Measurements from ENCODE around the gene JMJD8.
A peak's percentile ranks its signal among the peaks of the same experiment; 100 is the strongest.
"Not testable (repeated sequence)": the region's sequence is repeated elsewhere in the genome, so short reads cannot be mapped to it uniquely, and the experiment has no call there.

Gene JMJD8

DNA sequence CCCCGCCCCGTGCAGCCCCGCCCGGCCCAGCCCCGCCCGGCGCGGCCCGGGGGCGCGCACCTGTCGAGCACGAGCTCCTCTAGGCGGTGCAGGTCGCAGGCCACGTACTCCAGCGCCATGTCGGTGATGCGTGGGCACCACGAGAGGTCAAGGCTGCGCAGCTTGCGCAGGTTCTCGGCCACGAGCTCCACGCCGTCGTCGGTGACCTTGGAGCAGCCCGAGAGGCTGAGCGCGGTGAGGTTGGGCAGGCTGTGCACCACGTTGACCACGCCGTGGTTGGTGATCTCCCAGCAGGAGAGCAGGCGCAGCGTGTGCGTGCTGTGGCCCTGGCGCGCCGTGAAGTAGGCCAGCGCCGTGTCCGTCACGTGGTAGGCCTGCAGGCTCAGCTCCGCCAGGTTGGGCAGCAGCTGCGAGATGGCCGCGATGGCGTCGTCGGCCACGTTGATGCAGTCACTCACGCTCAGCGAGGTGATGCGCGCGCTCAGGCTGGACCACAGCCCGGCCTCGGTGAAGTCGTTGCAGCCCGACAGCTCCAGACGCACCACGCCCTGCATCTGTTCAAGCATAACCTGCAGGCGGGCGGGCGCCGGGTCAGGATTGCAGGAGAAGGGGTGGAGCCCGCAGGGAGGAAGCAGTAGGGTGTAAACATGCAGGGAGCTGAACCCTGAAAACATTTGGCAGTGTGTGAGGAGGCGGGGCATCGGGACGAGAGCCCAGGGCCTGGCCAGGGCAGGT, 11.4 kb upstream of the JMJD8 start:
- Histone ChIP-seq H3K4me1 (ENCODE audit: control insufficient read depth, insufficient read depth, low read length) (peaks cover 20% of the 10 kb centered on the region), H3K9ac (ENCODE audit: low read length in 2 of 2) (no peak overlapping the region), H3K9me3 (ENCODE audit: control insufficient read depth in 2 of 2, low read length in 2 of 2) (no peaks in the 10 kb centered on the region), H3K27me3 (ENCODE audit: control insufficient read depth in 1 of 2, insufficient read depth in 2 of 2, low read length in 2 of 2) (peaks cover 30 to 53% of the 10 kb centered on the region in 2 donors), H3K36me3 (ENCODE audit: control insufficient read depth in 2 of 2, insufficient read depth in 2 of 2, low read length in 2 of 2) (no peaks in the 10 kb centered on the region), H3K27ac (ENCODE audit: low read length) (no peak overlapping the region), H3K4me3 (ENCODE audit: low read length in 2 of 2) (peak overlapping the region in 1 of 2 donors; percentile 49)

DNA sequence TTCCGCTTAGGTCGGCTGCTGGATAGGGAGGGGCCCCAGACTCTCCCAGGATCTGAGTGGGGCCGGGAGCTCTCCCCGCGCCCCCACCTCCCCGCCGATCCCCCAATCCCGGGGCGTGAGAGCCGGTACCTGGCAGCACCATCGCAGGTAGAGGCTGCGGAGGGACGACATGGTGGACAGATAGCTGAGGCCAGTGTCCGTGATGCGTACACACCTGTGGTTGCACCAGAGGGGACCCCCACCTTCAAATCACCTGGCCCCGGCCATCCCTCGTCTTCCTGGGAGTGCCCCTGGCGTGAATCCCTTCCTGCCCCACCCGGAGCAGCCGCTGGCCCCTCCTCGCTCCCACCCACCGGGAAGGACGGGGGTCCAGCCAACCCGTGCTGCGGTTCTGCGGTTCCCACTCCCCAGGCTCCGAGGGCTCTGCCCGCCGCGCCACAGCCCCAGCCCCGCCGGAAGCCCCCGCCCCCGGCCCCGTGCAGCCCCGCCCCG, 10.8 kb upstream of the JMJD8 start:
- no peak overlapping the region for H3K9ac ChIP-seq (ENCODE audit: low read length in 2 of 2)
- no peak overlapping the region for H3K27ac ChIP-seq (ENCODE audit: low read length)
- no peaks in the 10 kb centered on the region for H3K9me3 ChIP-seq (ENCODE audit: control insufficient read depth in 2 of 2, low read length in 2 of 2)
- H3K27me3 ChIP-seq (ENCODE audit: control insufficient read depth in 1 of 2, insufficient read depth in 2 of 2, low read length in 2 of 2) = peaks cover 28 to 47% of the 10 kb centered on the region in 2 donors
- H3K4me3 ChIP-seq (ENCODE audit: low read length in 2 of 2) = no peak overlapping the region
- H3K4me1 ChIP-seq (ENCODE audit: control insufficient read depth, insufficient read depth, low read length) = peaks cover 20% of the 10 kb centered on the region
- H3K36me3 ChIP-seq (ENCODE audit: control insufficient read depth in 2 of 2, insufficient read depth in 2 of 2, low read length in 2 of 2) = no peaks in the 10 kb centered on the region

DNA sequence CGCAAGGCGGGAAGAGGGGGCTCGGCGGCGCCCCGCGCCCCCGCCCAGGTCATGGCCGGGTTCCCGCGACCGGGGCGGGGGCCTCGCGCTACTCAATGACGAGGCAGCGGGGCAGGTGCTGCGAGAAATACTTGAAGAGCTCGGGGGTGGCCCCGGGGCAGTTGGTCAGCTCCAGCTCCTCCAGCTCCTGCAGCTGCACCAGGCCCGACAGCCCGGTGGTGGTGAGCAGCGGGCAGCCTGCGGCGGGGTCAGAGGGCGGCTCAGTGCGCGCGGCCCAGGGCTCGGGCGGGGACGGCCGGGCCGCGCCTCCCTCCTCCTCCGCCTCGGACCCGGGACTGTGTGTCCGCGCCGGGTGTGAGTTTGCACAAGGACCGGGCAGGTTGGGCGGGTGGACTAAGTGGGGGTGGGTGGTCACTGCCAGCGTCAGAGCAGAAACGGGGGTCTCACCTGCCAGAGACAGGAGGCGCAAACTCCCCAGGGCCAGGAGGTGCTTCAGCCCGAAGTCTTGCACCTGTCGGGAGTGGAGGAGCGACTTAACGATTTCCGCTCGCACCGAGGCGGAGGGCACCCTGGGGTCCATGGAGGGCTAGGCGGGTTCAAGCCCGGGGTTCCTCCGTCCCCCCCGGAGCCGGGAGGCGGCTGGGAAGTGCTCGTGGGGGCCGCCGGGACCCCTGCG, 10.2 kb upstream of the JMJD8 start:
- Histone ChIP-seq H3K9ac (ENCODE audit: low read length in 2 of 2) (no peak overlapping the region), H3K27me3 (ENCODE audit: control insufficient read depth in 1 of 2, insufficient read depth in 2 of 2, low read length in 2 of 2) (peaks cover 26 to 42% of the 10 kb centered on the region in 2 donors), H3K9me3 (ENCODE audit: control insufficient read depth in 2 of 2, low read length in 2 of 2) (no peaks in the 10 kb centered on the region), H3K27ac (ENCODE audit: low read length) (no peak overlapping the region), H3K36me3 (ENCODE audit: control insufficient read depth in 2 of 2, insufficient read depth in 2 of 2, low read length in 2 of 2) (no peaks in the 10 kb centered on the region), H3K4me3 (ENCODE audit: low read length in 2 of 2) (no peak overlapping the region), H3K4me1 (ENCODE audit: control insufficient read depth, insufficient read depth, low read length) (peaks cover 26% of the 10 kb centered on the region)

DNA sequence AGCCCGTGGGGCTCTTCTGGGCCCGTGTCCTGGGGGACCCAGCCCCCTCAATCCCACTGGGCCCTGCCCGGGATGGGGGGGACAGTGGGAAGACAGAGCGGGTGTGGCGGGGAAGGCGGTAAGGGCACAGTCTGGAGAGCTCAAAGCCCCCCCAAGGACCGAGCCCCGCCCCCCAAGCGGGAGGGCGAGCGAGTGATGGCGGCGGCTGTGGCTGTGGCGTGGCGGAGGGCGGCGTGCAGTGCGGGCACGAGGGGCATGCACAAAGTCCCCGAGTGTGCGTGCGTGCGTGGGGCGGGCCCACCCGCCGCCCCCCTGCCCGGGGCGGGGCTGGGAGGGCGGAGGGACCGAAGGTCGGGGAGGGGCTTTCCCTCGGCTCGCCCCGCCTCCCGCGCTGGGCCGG, 9.6 kb upstream of the JMJD8 start:
- no peak overlapping the region for H3K9ac ChIP-seq (ENCODE audit: low read length in 2 of 2)

DNA sequence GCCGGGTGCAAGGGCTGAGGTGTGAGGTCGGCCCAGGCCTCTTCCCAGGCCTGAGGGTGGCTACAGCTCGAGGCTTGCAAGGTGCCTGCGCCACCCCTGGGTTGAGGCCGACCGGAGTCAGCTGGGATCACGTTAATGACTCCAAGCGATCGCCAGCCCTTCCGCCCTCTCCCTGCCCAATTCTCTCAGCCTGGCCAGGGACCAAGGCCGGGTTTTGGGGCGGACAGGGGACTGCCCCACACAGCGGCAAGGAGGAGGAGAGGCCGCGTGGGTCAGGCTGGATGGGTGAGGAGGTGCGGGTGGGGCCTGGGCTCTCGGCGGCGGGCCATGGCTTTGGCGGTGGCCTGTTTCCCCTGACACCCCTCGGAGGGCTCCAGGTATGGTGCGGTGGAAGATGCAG, 9.2 kb upstream of the JMJD8 start:
- no peaks in the 10 kb centered on the region for H3K36me3 ChIP-seq (ENCODE audit: control insufficient read depth in 2 of 2, insufficient read depth in 2 of 2, low read length in 2 of 2)
- H3K9me3 ChIP-seq (ENCODE audit: control insufficient read depth in 2 of 2, low read length in 2 of 2) = no peaks in the 10 kb centered on the region
- H3K4me1 ChIP-seq (ENCODE audit: control insufficient read depth, insufficient read depth, low read length) = peaks cover 34% of the 10 kb centered on the region
- H3K4me3 ChIP-seq (ENCODE audit: low read length in 2 of 2) = no peak overlapping the region
- H3K27ac ChIP-seq (ENCODE audit: low read length) = no peak overlapping the region
- H3K9ac ChIP-seq (ENCODE audit: low read length in 2 of 2) = no peak overlapping the region
- peaks cover 22 to 38% of the 10 kb centered on the region in 2 donors for H3K27me3 ChIP-seq (ENCODE audit: control insufficient read depth in 1 of 2, insufficient read depth in 2 of 2, low read length in 2 of 2)

More for the DNA sequence above, 9.6 kb upstream of the JMJD8 start:
- Histone ChIP-seq H3K4me1 (ENCODE audit: control insufficient read depth, insufficient read depth, low read length) (peaks cover 31% of the 10 kb centered on the region), H3K9me3 (ENCODE audit: control insufficient read depth in 2 of 2, low read length in 2 of 2) (no peaks in the 10 kb centered on the region), H3K27ac (ENCODE audit: low read length) (no peak overlapping the region), H3K36me3 (ENCODE audit: control insufficient read depth in 2 of 2, insufficient read depth in 2 of 2, low read length in 2 of 2) (no peaks in the 10 kb centered on the region), H3K27me3 (ENCODE audit: control insufficient read depth in 1 of 2, insufficient read depth in 2 of 2, low read length in 2 of 2) (peaks cover 22 to 38% of the 10 kb centered on the region in 2 donors), H3K4me3 (ENCODE audit: low read length in 2 of 2) (no peak overlapping the region)

DNA sequence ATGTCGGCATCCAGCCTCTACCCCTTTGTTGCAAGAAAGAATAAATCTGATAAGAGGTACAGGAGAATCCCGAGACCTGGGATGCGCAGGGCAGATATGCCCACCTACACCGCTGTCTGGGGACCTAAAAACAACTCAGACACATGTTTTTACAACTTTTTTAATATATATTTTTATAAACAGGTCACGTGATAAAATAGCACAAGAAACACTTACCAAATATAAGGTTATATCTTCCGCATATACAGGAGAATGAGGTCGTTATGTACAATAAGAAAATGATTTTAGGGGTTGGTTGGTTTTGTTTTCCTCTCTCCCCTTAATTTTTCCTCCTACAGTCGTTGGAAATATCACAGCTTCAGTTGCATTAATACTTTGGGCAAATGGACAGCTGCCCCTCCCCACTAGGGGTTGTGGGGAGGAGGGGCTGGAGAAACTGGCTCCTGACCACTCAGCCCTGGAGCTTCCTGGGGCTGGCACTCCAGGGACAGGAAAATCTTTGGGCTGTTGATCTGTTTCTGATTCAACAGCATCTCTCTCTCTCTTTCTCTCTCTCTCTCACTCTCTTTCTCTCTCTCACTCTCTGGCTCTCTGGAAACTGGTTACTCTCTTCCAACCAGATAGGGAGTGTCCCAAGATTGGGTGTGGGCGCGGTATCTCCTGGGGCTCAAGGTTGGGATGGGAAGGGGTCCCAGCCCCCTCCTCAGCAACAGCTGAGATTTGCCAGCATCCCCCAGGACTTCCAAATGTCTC, 8.4 kb upstream of the JMJD8 start:
- peaks cover 34% of the 10 kb centered on the region for H3K4me1 ChIP-seq (ENCODE audit: control insufficient read depth, insufficient read depth, low read length)

DNA sequence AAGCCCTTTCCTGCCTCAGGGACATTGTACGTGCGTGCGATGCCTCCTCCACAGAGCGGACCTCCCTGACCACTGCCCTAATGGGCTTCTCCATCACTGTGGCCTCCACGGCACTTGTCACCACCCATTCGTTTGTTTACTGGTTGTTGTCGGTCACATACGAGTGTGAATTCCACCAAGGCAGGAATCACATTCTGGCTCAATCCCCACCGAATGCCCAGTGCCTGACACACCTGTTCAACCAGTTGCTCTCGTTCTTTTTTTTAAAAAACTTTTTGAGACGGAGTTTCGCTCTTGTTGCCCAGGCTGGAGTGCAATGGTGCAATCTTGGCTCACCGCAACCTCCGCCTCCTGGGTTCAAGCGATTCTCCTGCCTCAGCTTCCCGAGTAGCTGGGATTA, 7.1 kb upstream of the JMJD8 start:
- not testable (repeated sequence) for H3K9ac ChIP-seq (ENCODE audit: low read length in 2 of 2); H3K9me3 ChIP-seq (ENCODE audit: control insufficient read depth in 2 of 2, low read length in 2 of 2); H3K4me3 ChIP-seq (ENCODE audit: low read length in 2 of 2); H3K36me3 ChIP-seq (ENCODE audit: control insufficient read depth in 2 of 2, insufficient read depth in 2 of 2, low read length in 2 of 2); H3K27ac ChIP-seq (ENCODE audit: low read length)
- Histone ChIP-seq H3K27me3 (ENCODE audit: control insufficient read depth in 1 of 2, insufficient read depth in 2 of 2, low read length in 2 of 2) (peaks cover 14 to 35% of the 10 kb centered on the region in 2 donors), H3K4me1 (ENCODE audit: control insufficient read depth, insufficient read depth, low read length) (peaks cover 34% of the 10 kb centered on the region)

More for the DNA sequence above, 8.4 kb upstream of the JMJD8 start:
- H3K27ac ChIP-seq (ENCODE audit: low read length) = no peak overlapping the region
- peaks cover 19 to 38% of the 10 kb centered on the region in 2 donors for H3K27me3 ChIP-seq (ENCODE audit: control insufficient read depth in 1 of 2, insufficient read depth in 2 of 2, low read length in 2 of 2)
- no peak overlapping the region for H3K4me3 ChIP-seq (ENCODE audit: low read length in 2 of 2)
- no peaks in the 10 kb centered on the region for H3K9me3 ChIP-seq (ENCODE audit: control insufficient read depth in 2 of 2, low read length in 2 of 2)
- H3K9ac ChIP-seq (ENCODE audit: low read length in 2 of 2) = no peak overlapping the region
- H3K36me3 ChIP-seq (ENCODE audit: control insufficient read depth in 2 of 2, insufficient read depth in 2 of 2, low read length in 2 of 2) = no peaks in the 10 kb centered on the region

DNA sequence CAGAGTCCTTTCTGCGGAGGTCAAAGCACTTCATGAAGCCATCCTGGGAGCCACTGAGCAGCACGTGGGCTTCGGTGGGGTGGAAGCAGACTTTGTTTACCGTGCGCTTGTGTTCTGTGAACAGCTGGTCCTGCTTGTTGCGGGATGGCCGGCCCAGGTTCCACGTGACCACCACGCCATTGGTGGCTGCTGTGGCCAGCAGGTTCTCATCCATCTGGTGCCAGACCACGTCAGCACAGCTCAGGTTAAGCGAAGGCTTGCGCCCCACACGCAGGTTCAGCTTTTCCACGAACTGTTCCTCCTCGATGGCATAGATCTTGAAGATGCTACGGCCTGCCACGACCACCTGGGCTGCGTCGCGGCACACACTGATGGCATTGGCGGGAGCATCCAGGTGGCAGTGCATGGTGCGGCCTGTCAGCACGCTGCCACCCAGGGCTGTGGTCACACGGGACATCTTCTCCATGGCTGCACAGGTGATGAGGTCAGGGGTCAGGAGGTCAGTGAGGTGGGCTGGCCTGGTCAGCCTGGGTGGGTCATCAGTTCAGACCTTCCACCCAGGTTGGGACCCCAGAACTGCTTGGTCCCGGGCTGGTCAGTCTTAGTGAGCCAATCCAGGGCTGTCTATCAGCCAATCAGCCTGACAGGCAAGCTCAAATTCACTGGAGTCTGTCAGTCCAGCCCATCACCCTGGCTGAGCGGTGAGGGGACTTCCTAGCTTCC, 5.2 kb upstream of the JMJD8 start:
- peak overlapping the region; percentile 66 for H3K27ac ChIP-seq (ENCODE audit: low read length)
- H3K9ac ChIP-seq (ENCODE audit: low read length in 2 of 2) = peak overlapping the region; percentile 73 to 94
- peaks cover 2 to 18% of the 10 kb centered on the region in 2 donors for H3K27me3 ChIP-seq (ENCODE audit: control insufficient read depth in 1 of 2, insufficient read depth in 2 of 2, low read length in 2 of 2)
- H3K4me3 ChIP-seq (ENCODE audit: low read length in 2 of 2) = peak overlapping the region; percentile 61 to 92
- H3K4me1 ChIP-seq (ENCODE audit: control insufficient read depth, insufficient read depth, low read length) = peaks cover 34% of the 10 kb centered on the region
- H3K36me3 ChIP-seq (ENCODE audit: control insufficient read depth in 2 of 2, insufficient read depth in 2 of 2, low read length in 2 of 2) = no peaks in the 10 kb centered on the region
- no peaks in the 10 kb centered on the region for H3K9me3 ChIP-seq (ENCODE audit: control insufficient read depth in 2 of 2, low read length in 2 of 2)

DNA sequence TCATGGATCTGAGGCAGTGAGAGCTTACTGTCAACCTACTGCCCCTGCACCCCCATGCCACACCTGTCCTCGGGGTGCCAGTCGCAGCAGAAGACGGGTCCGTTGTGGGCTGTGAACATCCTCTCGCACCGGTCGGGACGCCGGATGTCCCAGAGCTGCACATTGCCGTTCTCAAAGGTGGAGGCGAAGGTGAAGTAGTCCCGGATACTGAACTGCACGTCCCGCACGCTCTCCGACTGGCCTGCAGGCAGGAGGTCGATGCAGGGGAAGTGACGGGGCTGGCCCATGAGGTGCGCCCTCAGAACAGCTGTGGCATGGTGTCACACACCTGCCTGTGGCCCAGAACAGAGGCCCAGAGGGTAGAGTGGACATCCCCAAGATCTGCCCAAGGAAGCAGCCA, 3.4 kb upstream of the JMJD8 start:
- Histone ChIP-seq H3K4me1 (ENCODE audit: control insufficient read depth, insufficient read depth, low read length) (peaks cover 42% of the 10 kb centered on the region), H3K9me3 (ENCODE audit: control insufficient read depth in 2 of 2, low read length in 2 of 2) (no peaks in the 10 kb centered on the region), H3K9ac (ENCODE audit: low read length in 2 of 2) (no peak overlapping the region), H3K36me3 (ENCODE audit: control insufficient read depth in 2 of 2, insufficient read depth in 2 of 2, low read length in 2 of 2) (peaks cover 2 to 6% of the 10 kb centered on the region in 2 donors), H3K4me3 (ENCODE audit: low read length in 2 of 2) (no peak overlapping the region), H3K27ac (ENCODE audit: low read length) (no peak overlapping the region), H3K27me3 (ENCODE audit: control insufficient read depth in 1 of 2, insufficient read depth in 2 of 2, low read length in 2 of 2) (no peaks in the 10 kb centered on the region)

Data from stomach smooth muscle (tissue), 2 donors.